NCI-H2196 (cell line): ENCODE results near the gene GNG7.
"Not testable (repeated sequence)": the region's sequence is repeated elsewhere in the genome, so short reads cannot be mapped to it uniquely, and the experiment has no call there.

ENCODE experiments used
- DNase-seq: peaks from one replicate; lab custom pipeline; 2025; ENCODE audit not compliant: unreplicated experiment; lab: John Stamatoyannopoulos, UW

Gene GNG7

DNA sequence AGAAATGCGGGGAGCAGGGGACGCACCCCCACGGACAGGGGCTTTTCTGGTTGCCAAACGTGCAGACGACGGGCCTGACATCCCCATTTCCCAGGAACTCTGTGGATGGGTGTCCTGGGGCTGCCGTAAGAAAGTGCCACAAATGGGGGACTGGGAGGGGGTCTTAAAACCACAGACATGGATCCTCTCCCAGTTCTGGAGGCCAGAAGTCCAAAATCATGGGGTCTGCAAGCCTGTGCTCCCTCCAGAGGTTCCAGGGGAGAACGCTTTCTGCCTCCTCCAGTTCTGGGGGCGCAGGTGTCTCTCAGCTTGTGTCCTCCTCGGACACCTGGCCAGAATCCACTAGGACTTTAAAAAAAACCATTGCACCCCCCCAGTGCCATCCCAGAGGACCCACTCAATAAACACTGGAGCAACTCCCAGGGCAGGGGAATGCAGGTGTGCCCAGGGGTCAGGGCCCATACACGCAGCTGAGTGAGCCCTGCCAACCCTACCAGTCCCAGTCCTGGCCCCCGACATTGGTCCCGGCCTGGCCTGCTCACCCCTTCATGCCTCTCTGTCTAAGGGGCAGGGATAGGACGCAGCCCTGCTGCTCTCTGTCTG, 122.7 kb downstream of the GNG7 start:
- no peak for DNase-seq

DNA sequence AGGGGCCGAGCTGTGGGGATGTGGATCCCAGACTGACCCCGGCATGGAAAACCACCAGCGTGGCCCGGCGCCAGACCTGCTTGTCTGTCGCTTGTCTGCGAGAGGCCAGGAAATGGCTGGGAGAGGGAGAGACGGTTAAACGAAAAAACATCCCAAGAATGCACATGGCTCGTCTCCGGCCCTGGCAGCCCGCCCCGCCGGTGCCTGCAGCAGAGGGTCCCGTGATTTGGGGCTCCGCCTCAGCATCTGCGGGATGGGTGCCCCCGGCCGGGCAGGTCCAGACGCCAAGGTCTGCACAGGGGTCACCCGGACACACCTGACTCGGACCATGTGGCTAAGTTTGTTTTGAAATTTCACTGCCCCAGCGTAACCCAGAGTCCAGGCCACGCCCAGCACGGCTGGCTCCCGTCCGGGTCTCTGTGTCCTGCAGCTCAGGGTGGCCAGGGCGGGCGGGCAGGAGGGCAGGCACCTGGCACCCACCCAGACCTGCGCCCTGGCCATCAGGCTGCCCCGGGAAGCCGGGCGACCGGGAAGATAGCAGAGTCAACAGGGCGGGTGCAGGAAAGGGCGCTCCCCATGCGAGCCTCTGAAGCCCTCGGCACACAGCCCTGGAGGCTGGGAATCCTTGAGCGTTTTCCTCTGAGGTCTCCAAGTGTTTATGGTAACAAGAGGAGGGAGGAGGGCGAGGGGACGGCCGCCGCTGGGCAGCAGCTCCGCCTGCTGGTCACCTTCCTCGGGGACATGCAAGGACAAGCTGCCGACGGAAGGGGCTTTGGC, 123.4 kb downstream of the GNG7 start:
- DNase-seq = peak; percentile 70

DNA sequence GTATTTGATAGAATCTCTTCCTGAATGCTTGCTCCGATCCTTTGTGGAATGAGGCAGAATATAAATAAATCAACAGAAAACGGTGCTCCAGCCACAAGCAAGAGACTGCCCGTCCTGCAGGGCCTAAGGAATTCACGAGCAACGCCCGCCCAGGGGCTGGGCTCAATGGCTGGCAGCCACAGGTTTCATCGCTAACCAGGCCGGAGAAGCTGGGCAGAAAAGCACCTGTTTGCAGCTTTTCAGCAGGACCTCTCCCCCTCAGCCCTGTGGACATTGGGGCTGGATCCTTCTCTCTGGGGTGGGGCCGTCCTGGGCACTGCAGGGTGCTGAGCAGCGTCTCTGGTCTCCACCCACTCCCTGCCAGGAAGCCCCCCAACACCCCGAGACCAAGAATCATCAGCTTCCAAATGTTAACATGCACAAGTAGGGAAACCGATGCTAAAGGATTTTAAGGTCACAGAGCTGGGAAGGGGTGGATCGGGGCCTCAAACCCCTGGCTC, 124.1 kb downstream of the GNG7 start:
- DNase-seq = no peak

DNA sequence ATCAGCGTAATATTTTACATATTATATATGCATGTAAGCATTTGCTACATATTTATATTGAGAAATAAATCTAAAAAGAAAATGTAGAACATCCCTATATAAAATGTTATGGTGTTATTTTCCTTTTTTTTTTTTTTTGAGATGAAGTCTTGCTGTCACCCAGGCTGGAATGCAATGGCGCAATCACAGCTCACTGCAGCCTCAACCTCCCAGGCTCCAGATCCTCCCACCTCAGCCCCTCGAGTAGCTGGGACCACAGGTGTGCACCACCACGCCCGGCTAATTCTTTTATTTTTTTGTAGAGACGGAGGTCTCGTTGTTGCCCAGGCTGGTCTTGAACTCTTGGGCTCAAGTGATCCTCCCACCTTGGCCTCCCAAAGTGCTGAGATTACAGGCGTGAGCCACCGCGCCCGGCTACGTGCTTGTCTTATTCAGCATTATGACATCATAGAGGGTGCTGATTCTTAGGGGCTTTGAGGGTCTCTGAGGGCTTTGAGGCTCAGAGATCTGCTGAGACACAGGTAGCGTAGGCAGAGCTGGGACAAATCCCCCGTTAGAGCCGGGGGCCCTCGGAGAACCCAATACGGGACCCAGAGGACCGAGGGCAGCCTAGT, 124.7 kb downstream of the GNG7 start:
- DNase-seq = no peak

DNA sequence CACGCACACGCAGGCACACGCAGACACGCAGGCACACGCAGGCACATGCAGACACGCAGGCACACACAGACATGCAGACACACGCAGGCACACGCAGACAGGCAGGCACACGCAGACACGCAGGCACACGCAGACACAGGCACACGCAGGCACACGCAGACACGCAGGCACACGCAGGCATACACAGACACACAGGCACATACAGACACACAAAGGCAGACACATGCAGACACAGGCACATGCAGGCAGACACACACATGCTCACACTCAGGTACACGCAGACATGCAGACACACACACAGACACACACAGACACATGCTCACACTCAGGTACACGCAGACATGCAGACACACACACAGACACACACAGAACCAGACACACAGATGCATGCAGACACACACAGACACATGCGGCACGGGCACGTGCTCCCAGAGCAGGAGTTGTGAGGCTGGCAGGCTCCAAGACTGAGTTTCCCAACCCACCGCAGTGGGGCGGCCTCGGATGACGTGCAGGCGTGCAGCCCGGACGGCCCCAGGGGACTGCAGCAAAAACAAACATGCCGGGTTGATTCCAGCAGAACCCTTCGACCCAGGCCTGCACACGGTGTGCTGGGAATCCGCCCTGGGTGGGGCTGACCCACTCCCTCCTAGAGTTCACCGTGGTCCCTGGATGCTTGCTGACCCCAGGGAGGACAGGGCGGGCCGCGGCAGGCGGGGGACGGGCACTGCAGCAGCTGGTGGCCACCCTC, 126.6 kb downstream of the GNG7 start:
- no peak for DNase-seq

DNA sequence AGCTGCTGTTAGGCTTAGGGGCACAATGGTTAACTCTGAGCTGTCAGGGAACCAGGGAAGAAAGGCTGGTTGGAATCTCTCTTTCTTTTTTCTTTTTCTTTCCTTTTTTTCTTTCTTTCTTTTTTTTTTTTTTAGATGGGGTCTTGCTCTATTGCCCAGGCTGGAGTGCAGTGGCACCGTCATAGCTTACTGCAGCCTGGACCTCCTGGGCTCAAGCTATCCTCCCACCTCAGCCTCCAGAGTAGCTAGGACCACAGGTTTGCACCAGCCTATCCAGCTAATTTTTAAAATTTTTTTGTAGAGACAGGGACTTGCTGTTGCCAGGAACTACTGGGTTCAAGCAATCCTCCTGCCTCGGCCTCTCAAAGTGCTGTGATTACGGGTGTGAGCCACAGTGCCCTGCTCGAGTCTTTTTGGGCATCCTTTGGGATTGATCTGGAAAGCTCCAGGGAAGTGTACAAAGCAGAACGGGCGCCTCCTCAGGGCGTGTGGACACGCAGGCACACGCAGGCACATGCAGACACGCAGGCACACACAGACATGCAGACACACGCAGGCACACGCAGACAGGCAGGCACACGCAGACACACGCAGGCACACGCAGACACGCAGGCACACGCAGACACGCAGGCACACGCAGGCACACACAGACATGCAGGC, 127.4 kb downstream of the GNG7 start:
- DNase-seq = no peak

DNA sequence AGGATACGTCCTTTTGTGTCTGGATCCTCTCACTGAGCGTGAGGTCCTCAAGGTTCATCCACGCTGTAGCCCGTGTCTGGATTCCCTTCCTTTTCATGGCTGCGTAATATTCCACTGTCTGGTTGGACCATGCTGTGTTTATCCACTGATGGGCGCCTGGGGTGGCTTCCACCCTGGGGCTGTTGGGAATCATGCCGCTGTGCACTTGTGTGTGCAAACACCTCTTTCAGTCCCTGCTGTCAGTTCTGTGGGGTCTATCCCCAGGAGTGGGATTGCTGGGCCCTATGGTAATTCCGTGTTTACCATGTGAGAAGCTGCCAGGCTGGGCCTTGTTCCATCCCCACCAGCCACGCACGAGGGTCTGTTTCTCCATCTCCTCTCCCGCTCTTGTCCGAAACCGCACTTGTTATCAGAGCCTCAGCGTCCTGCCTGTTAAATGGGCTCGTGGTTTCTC, 128.0 kb downstream of the GNG7 start:
- DNase-seq = no peak

DNA sequence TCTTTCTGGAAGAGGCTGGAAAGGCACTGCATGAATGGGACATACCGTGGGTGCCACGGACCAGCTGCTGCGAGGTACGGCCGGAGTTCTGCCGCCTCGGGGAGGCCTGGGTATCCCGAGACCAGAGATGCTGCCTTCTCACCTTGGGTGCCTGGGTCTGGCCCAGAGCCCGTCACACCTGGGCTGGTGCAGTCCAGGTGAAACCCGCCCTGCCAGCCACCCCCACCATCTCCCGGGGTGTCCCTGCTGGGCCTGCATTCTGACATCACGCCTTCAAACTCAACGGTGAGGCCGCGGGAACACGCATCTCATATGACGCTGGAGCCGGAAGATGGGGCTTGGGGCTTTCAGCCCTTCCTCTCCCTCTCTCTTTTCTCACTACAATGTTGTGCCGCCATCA, 128.6 kb downstream of the GNG7 start:
- DNase-seq = no peak

DNA sequence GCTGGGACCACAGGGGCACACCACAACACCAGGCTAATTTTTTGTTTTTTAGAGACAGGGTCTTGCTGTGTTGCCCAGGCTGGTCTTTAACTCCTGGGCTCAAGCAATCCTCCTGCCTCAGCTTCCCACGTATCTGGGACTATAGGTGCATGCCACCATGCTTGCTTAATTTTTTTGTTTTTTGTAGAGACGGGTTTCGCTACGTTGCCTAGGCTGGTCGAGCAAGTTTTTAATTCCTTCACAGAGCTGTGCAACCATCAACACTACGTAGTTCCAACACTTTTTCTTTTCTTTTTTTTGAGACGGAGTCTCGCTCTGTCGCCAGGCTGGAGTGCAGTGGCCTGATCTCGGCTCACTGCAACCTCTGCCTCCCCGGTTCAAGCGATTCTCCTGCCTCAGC, 130.3 kb downstream of the GNG7 start:
- DNase-seq = not testable (repeated sequence)

DNA sequence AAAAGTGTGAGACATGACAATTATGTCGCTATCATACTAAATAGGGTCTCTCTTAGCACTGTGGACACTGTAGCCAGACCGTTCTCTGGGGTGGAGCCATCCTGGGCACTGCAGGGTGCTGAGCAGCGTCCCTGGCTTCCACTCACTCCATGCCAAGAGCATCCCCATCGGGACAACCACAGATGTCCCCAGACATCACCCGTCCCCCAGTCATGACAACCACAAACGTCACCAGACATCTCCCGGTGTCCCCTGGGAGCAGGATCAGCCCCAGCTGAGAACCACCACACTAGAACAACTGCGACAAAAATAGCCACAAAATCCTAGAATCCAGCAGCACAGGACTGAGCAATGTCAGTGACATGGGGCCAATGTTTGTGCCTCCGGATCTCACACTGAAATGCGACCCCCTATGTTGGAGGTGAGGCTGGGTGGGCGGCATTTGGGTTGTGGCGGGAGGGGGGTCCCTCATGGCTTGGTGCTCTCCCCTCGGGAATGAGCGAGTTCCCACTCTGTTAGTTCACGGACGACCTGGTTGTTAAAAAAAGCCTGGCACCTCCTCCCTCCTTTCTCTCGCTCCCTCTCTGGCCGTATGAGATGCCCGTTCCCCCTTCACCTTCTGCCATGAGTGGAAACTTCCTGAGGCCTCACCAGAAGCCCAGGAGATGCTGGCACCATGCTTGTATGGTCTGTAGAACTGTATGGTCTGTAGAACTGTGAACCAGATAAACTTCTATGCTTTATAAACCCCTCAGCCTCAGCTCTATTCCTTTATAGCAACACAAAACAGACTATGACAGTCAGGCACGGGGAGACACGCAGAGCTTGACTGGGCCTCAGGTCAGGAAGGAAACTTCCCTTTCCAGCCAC, 132.7 kb downstream of the GNG7 start:
- DNase-seq = no peak

DNA sequence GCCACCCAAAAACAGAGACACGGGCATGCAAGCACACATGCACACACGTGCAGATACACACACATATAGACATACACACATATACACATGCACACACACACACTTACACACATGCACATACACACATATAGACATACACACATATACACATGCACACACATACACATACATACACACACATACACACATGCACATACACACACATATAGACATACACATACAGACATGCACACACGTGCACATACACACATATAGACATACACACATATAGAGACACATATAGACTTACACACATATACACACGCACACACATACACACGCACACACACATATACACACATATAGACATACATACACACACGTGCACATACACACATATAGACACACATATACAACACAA, 134.5 kb downstream of the GNG7 start:
- no peak for DNase-seq

DNA sequence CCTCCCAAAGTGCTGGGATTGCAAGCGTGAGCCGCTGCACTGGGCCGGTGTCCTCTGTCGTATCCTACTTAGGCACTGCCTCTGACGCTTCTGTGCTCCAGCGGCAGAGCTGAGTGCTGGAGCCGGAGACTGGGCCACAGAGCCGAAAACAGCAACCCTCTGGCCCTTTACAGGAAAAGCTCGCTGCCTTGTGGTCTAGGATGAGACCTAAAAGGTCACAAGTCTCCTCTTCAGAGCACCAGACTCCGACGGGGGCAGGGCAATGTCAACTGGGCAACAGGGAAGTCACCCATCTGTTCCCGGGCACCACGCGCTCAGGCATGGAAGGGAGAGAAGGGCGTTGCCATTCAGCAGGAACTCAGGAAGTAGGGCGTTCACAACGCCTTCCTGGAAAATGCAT, 134.9 kb downstream of the GNG7 start:
- no peak for DNase-seq

DNA sequence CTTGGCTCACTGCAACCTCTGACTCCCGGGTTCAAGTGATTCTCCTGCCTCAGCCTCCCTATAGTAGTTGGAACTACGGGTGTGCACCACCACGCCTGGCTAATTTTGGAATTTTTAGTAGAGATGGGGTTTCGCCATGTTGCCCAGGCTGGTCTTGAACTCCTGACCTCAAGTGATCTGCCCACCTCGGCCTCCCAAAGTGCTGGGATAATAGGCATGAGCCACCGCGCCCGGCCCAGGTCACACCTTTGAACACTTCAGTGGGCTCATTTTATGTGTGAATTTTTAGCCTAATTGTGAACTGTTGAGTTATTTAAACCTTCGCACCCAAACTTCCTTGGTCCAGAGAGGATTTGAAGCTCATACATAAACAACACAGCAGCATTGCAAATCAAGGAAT, 138.9 kb downstream of the GNG7 start:
- not testable (repeated sequence) for DNase-seq

DNA sequence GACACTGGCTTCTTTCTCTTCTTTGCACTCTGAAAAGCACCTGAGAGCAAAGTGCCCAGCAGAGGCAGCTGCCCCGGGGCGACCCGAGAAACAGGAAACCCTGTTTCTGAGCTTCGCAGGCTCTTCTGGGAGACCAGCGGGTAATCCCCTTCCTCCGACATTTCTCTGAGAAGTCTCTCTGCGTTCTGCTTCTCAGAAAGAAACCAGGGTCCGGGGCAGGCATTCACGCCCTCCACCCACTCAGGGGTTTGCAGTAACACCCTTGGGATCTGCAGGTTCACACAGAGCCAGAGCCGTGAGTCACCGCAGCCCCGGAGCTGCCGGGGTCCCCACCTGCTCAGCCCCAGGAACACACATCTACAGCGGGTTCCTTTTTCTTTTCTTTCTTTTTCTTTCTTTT, 140.6 kb downstream of the GNG7 start:
- DNase-seq = no peak

DNA sequence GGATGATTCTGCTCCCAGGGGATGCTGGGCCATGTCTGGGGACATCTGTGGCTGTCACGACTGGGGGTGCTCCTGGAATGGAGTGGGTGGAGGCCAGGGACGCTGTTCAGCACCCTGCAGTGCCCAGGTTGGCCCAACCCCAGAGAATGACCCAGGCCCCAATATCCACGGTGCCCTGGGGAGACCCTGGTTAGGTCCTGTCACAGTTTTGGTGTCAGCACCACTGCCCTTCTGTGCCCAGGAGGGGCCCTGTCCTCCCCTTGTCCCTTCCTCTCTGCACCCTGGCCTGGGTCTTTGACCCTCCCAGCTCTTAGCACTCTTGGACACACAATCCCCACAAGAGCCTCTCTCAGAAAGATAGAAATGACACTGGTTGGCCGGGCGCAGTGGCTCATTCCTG, 141.3 kb downstream of the GNG7 start:
- no peak for DNase-seq

DNA sequence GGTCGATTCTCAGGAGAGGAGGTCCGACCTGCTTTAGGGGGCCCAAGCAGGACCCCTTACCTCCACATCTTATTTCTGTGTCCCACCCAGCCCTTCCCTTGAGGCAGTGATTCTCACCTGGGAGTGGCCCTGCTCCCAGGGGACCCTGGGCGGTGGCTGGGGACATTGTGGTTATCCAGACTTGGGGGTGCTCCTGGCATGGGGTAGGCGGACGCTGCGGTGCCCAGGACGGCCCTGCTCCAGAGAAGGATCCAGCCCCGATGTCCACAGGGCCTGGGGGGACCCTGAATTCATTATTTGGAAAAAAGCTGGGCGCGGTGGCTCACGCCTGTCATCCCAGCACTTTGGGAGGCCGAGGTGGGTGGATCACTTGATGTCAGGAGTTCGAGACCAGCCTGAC, 142.1 kb downstream of the GNG7 start:
- DNase-seq = no peak

DNA sequence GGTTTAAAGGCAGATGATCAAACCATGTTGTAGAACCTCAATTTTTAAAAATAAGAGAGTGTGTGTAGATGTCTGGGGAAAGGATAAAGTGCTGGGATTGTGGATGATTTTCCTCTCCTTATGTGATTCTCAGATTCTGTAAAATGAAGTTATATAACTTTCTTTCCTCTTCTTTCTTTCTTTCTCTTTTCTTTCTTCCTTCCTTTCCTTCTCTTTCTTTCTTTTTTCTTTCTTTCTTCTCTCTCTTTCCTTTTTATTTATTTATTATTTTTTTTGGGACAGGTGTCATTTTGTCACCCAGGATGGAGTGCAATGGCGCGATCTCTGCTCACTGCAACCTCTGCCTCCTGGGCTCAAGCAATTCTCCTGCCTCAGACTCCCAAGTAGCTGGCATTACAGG, 144.0 kb downstream of the GNG7 start:
- no peak for DNase-seq

DNA sequence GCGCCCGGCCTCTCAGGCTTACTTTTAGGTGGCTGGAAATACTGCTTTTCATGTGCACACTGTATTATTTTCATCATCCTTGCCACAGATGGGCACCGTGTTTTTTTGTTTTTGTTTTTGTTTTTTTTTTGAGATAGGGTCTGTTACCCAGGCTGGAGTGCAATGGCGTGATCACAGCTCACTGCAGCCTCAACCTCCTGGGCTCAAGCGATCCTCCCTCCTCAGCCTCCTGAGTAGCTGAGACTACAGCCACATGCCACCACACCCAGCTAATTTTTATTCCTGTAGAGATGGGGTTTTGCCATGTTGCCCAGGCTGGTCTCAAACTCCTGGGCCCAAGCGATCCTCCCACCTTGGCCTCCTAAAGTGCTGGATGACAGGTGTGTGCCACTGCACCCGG, 144.4 kb downstream of the GNG7 start:
- DNase-seq = not testable (repeated sequence)

DNA sequence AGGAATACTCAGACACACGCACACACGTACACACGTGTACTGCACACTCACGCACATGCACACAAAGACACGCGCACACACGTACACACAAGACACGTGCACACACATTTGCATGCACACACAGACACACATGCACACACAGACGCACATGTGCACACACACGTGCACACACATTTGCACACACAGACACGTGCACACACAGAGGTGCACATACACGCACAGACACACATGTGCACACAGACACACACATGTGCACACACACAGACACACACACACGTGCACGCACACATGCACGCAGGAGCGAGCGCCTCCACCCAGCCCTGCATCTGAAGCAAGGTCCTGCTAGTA, 145.4 kb downstream of the GNG7 start:
- no peak for DNase-seq
